Testis (tissue), 3 donors: ENCODE data around the gene TRPV6. TPM values are rescaled to one million over a fixed set of nuclear protein-coding genes. Genes with fewer than 3 reads are reported as not detected.

Source experiments
- DNase-seq: peaks from one replicate; pipeline ENCODE4 v3.0.0-alpha.2; 2019
- H3K27ac ChIP-seq, 2 donors: fragments of 200-600 bp; sonication (generic); one replicate each; pipeline ENCODE4 v1.5.1; 2019
- H3K27me3 ChIP-seq: fragments of 200-600 bp; sonication (generic); one replicate; pipeline ENCODE4 v1.5.1; 2019
- H3K36me3 ChIP-seq: fragments of 200-600 bp; sonication (generic); one replicate; pipeline ENCODE4 v1.5.1; 2017; ENCODE audit warnings: low read depth; ENCODE audit errors: missing control alignments
- H3K4me1 ChIP-seq: fragments of 200-600 bp; sonication (generic); one replicate; pipeline ENCODE4 v1.5.1; 2019
- H3K4me3 ChIP-seq, 2 donors: fragments of 200-600 bp; sonication (generic); one replicate each; pipeline ENCODE4 v1.5.1; 2017 to 2019
- H3K9me3 ChIP-seq: fragments of 200-600 bp; sonication (generic); one replicate; pipeline ENCODE4 v1.5.1; 2017
- POLR2A ChIP-seq: fragments of 450-650 bp; IDR thresholded peaks from one replicate; pipeline ENCODE4 v1.6.1; 2017; ENCODE audit warnings: antibody characterized with exemption, mild to moderate bottlenecking, moderate library complexity
- WGBS, 2 donors: methylation state at CpG; one replicate each; pipeline ENCODE4 v1.1.5; 2018; 5-methylcytosine and 5-hydroxymethylcytosine counted together
- intact Hi-C: fragments of 100-400 bp; cut with DNase I; formaldehyde crosslinking; loops from one replicate; pipeline ENCODE4 v1.15.1; 2023; ENCODE audit warnings: low total_unique reads
- polyA plus RNA-seq: library from polyadenylated mRNA; stranded (reverse); fragments of 350-450 nt; fragmentation: Illumina TruSeq; extraction: RNeasy Lipid Tissue Mini Kit (QIAGEN cat#74804); gene quantifications from one replicate; pipeline ENCODE4 v1.2.3, GENCODE V29; 2014; ENCODE audit warnings: low read depth, low replicate concordance; ENCODE audit not compliant: insufficient read depth
- total RNA-seq, 2 donors: library from RNA; depleted of rRNA; stranded (reverse); fragments of >200 nt; gene quantifications; one replicate each; pipeline ENCODE4 v1.2.3, GENCODE V29; 2016
- TF ChIP-seq, protein P1 (sequence below), 3 experiments: fragments of 450-650 bp in 2 of 3; fragments of 200-600 bp in 1 of 3; sonication (generic) in 1 of 3; IDR thresholded peaks; one replicate each; pipeline ENCODE4 v1.5.1; 2016 to 2019; ENCODE audit warnings: antibody characterized with exemption in 3 of 3, mild to moderate bottlenecking in 2 of 3, moderate library complexity in 1 of 3

The TRPV6 gene
- total and polyA plus RNA-seq, 3 donors from 2014 or later = 2.2 to 4.5 (median 2.6) TPM

DNA sequence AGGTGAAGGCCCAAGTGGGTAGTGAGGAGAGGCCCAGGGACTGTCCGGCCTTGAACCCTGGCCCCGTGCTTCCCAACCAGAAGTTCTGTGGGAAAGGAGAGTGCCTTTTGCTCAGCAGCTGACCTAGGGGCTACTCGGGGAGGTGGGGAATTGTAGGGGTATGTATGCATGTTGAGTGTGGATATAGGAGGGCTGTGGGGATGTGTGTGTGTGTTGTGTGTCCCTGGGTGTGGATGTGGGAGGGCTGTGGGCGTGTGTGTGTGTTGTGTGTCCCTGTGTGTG, 18.5 kb downstream of the TRPV6 start:
- intact Hi-C loops = loop anchor here (10.0 kb wide), 1 partner anchor 138 kb away; no protein-coding TSS in a partner anchor
- H3K27me3 ChIP-seq = no peaks in the 10 kb centered on the region
- WGBS, 2 donors = 83 to 84% methylated on average over 4 of the region's 4 CpGs
- no peak for DNase-seq
- no peaks in the 10 kb centered on the region for H3K4me1 ChIP-seq
- no peak overlapping the region for H3K4me3 ChIP-seq
- H3K9me3 ChIP-seq = no peaks in the 10 kb centered on the region
- no peak for TF ChIP-seq POLR2A
- TF ChIP-seq, protein P1, sequence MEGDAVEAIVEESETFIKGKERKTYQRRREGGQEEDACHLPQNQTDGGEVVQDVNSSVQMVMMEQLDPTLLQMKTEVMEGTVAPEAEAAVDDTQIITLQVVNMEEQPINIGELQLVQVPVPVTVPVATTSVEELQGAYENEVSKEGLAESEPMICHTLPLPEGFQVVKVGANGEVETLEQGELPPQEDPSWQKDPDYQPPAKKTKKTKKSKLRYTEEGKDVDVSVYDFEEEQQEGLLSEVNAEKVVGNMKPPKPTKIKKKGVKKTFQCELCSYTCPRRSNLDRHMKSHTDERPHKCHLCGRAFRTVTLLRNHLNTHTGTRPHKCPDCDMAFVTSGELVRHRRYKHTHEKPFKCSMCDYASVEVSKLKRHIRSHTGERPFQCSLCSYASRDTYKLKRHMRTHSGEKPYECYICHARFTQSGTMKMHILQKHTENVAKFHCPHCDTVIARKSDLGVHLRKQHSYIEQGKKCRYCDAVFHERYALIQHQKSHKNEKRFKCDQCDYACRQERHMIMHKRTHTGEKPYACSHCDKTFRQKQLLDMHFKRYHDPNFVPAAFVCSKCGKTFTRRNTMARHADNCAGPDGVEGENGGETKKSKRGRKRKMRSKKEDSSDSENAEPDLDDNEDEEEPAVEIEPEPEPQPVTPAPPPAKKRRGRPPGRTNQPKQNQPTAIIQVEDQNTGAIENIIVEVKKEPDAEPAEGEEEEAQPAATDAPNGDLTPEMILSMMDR (IDR thresholded peaks at IDR 0.05) = no peak
- H3K27ac ChIP-seq = no peak overlapping the region
- H3K36me3 ChIP-seq = no peaks in the 10 kb centered on the region

DNA sequence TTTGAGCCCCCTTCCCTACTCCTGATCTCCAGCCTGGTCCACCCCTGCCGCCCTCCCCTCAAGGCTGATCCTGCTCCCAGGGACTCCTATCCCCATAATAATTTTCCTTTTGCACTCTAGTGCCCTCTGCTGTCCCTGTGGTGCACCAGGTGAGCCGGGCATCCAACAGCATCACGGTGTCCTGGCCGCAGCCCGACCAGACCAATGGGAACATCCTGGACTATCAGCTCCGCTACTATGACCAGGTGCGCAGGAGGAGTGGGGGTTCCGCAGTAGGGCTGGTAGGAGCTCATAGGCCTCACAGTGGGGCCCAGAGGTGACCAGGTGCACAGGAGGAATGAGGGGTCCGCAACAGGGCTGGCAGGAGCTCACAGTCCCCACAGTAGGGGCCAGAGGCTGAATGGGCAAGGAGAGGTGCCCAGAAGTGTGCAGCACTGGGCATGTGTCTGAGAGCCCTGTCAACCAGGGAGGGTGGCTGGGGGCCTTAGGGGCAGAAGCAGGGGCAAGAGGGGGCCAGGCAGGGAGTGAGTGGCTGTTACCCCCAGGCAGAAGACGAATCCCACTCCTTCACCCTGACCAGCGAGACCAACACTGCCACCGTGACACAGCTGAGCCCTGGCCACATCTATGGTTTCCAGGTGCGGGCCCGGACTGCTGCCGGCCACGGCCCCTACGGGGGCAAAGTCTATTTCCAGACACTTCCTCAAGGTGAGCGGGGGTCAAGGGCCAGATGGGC, 19.0 kb downstream of the TRPV6 start:
- WGBS, 2 donors = 82 to 86% methylated on average over 17 to 18 of the region's 18 CpGs
- TF ChIP-seq, protein P1 (IDR thresholded peaks at IDR 0.05) = peak; percentile 13 to 39 (median 25)
- no peak for TF ChIP-seq POLR2A
- H3K4me1 ChIP-seq = no peaks in the 10 kb centered on the region
- no peaks in the 10 kb centered on the region for H3K27me3 ChIP-seq
- DNase-seq = no peak
- intact Hi-C loops = loop anchor here (10.0 kb wide), 1 partner anchor 138 kb away; no protein-coding TSS in a partner anchor
- no peaks in the 10 kb centered on the region for H3K36me3 ChIP-seq
- H3K9me3 ChIP-seq = no peaks in the 10 kb centered on the region
- H3K4me3 ChIP-seq = no peak overlapping the region
- H3K27ac ChIP-seq = no peak overlapping the region

DNA sequence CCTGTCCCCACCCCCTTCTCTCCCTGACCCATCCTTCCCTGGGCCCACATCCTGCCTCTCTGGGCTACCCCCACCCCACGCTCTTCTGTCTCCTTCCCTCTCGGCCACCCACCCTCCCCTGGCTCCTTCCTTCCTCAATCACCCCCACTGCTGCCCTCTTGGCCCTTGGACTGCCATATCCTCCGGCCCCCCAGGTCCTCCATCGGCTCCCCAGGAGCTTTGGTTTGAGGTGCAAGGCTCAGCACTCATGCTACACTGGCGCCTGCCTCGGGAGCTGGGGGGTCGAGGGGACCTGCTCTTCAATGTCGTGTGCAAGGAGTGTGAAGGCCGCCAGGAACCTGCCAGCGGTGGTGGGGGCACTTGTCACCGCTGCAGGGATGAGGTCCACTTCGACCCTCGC, 19.8 kb downstream of the TRPV6 start:
- WGBS, 2 donors = 68 to 77% methylated on average over 8 to 13 of the region's 13 CpGs
- Histone ChIP-seq H3K9me3 (no peaks in the 10 kb centered on the region), H3K27ac (no peak overlapping the region), H3K36me3 (no peaks in the 10 kb centered on the region), H3K4me3 (no peak overlapping the region), H3K27me3 (no peaks in the 10 kb centered on the region), H3K4me1 (no peaks in the 10 kb centered on the region)
- intact Hi-C loops = loop anchor here (10.0 kb wide), 1 partner anchor 139 kb away; no protein-coding TSS in a partner anchor
- DNase-seq = no peak
- no peak for TF ChIP-seq POLR2A
- TF ChIP-seq, protein P1 (IDR thresholded peaks at IDR 0.05) = no peak

DNA sequence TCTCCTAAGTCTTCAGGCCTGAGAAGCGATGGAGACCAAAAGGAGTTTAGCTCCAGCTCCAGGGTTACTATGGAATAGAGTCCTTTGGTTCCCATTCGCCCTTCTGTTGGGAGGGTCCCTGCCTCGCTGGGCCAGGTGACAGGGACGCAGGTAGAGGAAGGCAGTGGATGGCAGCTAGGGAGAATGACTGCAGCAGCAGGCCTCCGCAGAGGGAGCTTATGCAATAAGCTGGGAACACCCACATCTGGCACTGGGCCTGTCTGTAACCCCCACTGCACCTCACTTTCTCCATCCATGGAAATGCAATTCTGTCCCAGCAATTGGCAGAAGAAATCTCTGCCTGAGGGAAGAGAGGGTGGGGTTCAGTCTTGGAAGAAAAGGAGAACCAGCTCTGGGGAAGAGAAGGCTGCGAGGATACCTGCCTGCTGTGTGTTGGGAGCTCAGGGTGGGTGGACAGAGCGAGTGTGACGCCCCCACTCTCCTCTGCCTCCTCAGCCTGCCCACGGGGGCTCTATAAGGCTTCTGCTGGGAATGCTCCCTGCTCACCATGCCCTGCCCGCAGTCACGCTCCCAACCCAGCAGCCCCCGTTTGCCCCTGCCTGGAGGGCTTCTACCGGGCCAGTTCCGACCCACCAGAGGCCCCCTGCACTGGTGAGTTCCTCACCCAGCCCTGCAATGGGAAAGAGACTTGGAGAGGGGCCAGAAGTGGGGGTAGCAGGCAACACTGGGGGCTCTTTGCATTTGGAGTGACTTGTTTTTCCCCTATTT, 20.4 kb downstream of the TRPV6 start:
- intact Hi-C loops = loop anchor here (10.0 kb wide), 1 partner anchor 140 kb away; no protein-coding TSS in a partner anchor
- TF ChIP-seq POLR2A = no peak
- TF ChIP-seq, protein P1 (IDR thresholded peaks at IDR 0.05) = no peak
- Histone ChIP-seq H3K36me3 (no peaks in the 10 kb centered on the region), H3K4me3 (no peak overlapping the region), H3K27me3 (no peaks in the 10 kb centered on the region), H3K4me1 (no peaks in the 10 kb centered on the region), H3K9me3 (no peaks in the 10 kb centered on the region), H3K27ac (no peak overlapping the region)
- no peak for DNase-seq
- WGBS, 2 donors = 84 to 88% methylated on average over 14 of the region's 14 CpGs
